ENCODE measurements around the gene MAP4K2. TPM values are rescaled to one million over a fixed set of nuclear protein-coding genes. Genes with fewer than 3 reads are reported as not detected.

MAP4K2 gene
- 21.4 TPM for total RNA-seq (2013)
- polyA plus RNA-seq = 10 to 100 TPM in 2 of 3 donors, 1 to 10 TPM in 1; 9.9 to 38.0 (median 12.6) TPM
- polyA minus RNA-seq = 16.1 and 27.6 TPM in 2 replicates
- 2.8 to 31.4 (median 28.0) reads per million in 11 experiments for total RNA-seq

DNA sequence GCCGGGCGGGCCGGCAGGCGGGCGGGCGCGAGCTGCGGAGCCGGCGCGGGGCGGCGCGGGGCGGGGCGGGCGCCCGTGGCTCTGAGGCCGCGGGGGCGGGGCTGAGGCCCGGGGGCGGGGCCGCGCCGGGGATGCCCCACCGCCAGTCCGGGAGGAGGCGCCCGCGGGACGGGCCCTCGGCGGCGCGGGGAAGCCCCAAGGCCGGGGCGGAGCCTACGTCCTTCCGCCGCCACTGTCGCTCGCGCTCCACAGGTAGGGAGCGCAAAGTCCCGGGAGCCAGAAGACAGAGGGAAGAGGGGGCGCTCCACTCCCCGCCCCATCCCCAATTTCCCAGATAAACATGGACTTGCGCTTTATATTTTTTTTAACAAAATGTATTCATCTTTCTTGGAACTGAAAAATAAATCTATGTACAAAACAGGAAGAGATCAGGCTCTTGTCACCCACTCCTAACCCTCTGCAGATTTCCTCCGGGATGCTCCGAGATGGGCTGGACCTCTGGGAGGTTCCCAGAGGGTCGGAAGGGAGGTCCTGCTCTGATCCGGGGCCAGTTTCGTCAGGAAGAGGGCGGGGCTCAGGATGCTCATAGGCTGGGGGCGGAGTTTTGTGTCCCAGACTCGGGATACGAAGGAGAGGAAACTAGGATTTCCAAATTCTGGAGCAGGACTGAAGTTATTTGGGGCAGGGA is at the start of gene MAP4K2:
TSS of gene MAP4K2 (minus strand) at position 57 of the 688 bp plus-strand sequence. CDS start 65 bp downstream, outside the sequence.
- Mint-ChIP-seq H3K4me1 (peaks cover 49% of the 10 kb centered on the region), H3K36me3 (peaks cover 31 to 43% of the 10 kb centered on the region in 2 donors), H3K4me3 (peak within 1 kb of the TSS; percentile 87), H3K9me3 (no peaks in the 10 kb centered on the region), H3K27ac (peak within 1 kb of the TSS; percentile 92 to 98 (median 95)), H3K27me3 (ENCODE audit: low read depth in 3 of 3) (peaks cover 0 to 3% (median under 1%) of the 10 kb centered on the region in 3 donors)
- H3K9me3 ChIP-seq (replicated peaks in 1 of 2; ENCODE audit: control insufficient read depth in 1 of 2, insufficient read depth in 1 of 2, low read length in 2 of 2) = no peaks in the 10 kb centered on the region
- H3K4me1 ChIP-seq (ENCODE audit: control insufficient read depth in 1 of 2, insufficient read depth in 2 of 2, low read length in 2 of 2) = peaks cover 29 to 42% of the 10 kb centered on the region in 2 donors
- TF ChIP-seq, protein P1, sequence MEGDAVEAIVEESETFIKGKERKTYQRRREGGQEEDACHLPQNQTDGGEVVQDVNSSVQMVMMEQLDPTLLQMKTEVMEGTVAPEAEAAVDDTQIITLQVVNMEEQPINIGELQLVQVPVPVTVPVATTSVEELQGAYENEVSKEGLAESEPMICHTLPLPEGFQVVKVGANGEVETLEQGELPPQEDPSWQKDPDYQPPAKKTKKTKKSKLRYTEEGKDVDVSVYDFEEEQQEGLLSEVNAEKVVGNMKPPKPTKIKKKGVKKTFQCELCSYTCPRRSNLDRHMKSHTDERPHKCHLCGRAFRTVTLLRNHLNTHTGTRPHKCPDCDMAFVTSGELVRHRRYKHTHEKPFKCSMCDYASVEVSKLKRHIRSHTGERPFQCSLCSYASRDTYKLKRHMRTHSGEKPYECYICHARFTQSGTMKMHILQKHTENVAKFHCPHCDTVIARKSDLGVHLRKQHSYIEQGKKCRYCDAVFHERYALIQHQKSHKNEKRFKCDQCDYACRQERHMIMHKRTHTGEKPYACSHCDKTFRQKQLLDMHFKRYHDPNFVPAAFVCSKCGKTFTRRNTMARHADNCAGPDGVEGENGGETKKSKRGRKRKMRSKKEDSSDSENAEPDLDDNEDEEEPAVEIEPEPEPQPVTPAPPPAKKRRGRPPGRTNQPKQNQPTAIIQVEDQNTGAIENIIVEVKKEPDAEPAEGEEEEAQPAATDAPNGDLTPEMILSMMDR (IDR thresholded peaks at IDR 0.05) = no peak
- WGBS (ENCODE audit: insufficient coverage) = 0% methylated on average over 37 of the region's 58 CpGs
- H3K4me3 ChIP-seq (replicated peaks in 1 of 3; ENCODE audit: low read depth in 2 of 3, low read length in 3 of 3) = peak within 1 kb of the TSS; percentile 78 to 94 (median 82)
- intact Hi-C loops (cut with micrococcal nuclease) = no loop called here
- DNase-seq = peak; percentile 58 to 81 (median 79)
- H3K27me3 ChIP-seq (ENCODE audit: control insufficient read depth in 2 of 2, insufficient read depth in 2 of 2, low read length in 2 of 2) = no peaks in the 10 kb centered on the region
- no peaks in the 10 kb centered on the region for H4K20me1 ChIP-seq (ENCODE audit: insufficient read depth, low read length)
- H3K27ac ChIP-seq (ENCODE audit: low read depth in 1 of 2, low read length in 2 of 2) = peak within 1 kb of the TSS; percentile 80 to 84
- peak within 1 kb of the TSS; percentile 86 for H3K4me2 ChIP-seq (replicated peaks; ENCODE audit: extremely low read depth, low read length, poor library complexity, severe bottlenecking)
- peak within 1 kb of the TSS; percentile 78 for H2AFZ ChIP-seq (ENCODE audit: insufficient read depth, low read depth, low read length, poor library complexity, severe bottlenecking)
- H3K79me2 ChIP-seq (ENCODE audit: insufficient read depth, low read length) = peaks cover 6% of the 10 kb centered on the region
- H3K9ac ChIP-seq (ENCODE audit: insufficient read depth, low read length, poor library complexity, severe bottlenecking) = peak within 1 kb of the TSS; percentile 43
- peaks cover 13 to 52% of the 10 kb centered on the region in 2 donors for H3K36me3 ChIP-seq (replicated peaks in 1 of 2; ENCODE audit: control insufficient read depth in 1 of 2, insufficient read depth in 2 of 2, low read length in 2 of 2)

DNA sequence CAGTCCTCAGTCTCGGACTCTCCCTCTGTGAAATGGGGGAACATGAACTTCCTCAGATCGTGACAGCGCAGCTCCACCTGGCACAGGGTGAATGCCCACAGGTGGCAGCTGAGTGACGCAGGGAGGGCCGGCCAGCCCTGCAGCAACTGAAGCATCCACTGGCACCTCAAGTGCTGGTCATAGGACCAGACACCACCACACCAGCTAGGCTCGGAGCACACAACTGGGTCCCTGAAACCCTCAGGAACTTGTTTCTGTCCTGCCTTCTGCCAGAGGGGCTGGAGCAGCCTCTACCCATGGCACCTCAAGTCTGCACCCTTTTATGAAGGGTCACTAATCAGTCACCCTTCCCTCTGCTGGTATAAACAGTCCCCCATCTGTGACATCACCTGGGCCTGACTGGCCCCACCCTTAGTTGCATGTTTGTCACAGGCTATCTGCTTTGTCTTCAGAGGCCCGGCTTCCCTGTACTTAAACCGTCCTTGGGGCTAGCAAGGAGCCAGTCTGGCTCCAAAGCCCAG is 48.9 kb upstream of the MAP4K2 start:
- TF ChIP-seq, protein P1 (IDR thresholded peaks at IDR 0.05) = no peak
- peaks cover 48% of the 10 kb centered on the region for H4K20me1 ChIP-seq (ENCODE audit: insufficient read depth, low read length)
- H3K27ac Mint-ChIP-seq = peak overlapping the region in 4 of 7 donors; percentile 27 to 83 (median 34)
- no peak overlapping the region for H3K27ac ChIP-seq (ENCODE audit: low read depth in 1 of 2, low read length in 2 of 2)
- peaks cover 23 to 24% of the 10 kb centered on the region in 2 donors for H3K36me3 ChIP-seq (replicated peaks in 1 of 2; ENCODE audit: control insufficient read depth in 1 of 2, insufficient read depth in 2 of 2, low read length in 2 of 2)
- H3K4me2 ChIP-seq (replicated peaks; ENCODE audit: extremely low read depth, low read length, poor library complexity, severe bottlenecking) = no peak overlapping the region
- H3K27me3 ChIP-seq (ENCODE audit: control insufficient read depth in 2 of 2, insufficient read depth in 2 of 2, low read length in 2 of 2) = no peaks in the 10 kb centered on the region
- H3K4me1 Mint-ChIP-seq = peaks cover 85% of the 10 kb centered on the region
- H3K4me3 Mint-ChIP-seq = peak overlapping the region in 1 of 2 donors; percentile 46
- no peaks in the 10 kb centered on the region for H3K9me3 ChIP-seq (replicated peaks in 1 of 2; ENCODE audit: control insufficient read depth in 1 of 2, insufficient read depth in 1 of 2, low read length in 2 of 2)
- peaks cover 72 to 88% of the 10 kb centered on the region in 2 donors for H3K4me1 ChIP-seq (ENCODE audit: control insufficient read depth in 1 of 2, insufficient read depth in 2 of 2, low read length in 2 of 2)
- intact Hi-C loops (cut with micrococcal nuclease) = no loop called here
- no peak overlapping the region for H3K4me3 ChIP-seq (replicated peaks in 1 of 3; ENCODE audit: low read depth in 2 of 3, low read length in 3 of 3)
- 85% methylated on average over 8 of the region's 8 CpGs for WGBS (ENCODE audit: insufficient coverage)
- H2AFZ ChIP-seq (ENCODE audit: insufficient read depth, low read depth, low read length, poor library complexity, severe bottlenecking) = no peak overlapping the region
- DNase-seq = peak in 1 of 3 donors; percentile 50
- H3K79me2 ChIP-seq (ENCODE audit: insufficient read depth, low read length) = peaks cover 22% of the 10 kb centered on the region
- peaks cover 0 to 2% (median 0%) of the 10 kb centered on the region in 7 donors for H3K9me3 Mint-ChIP-seq
- peaks cover 0 to 12% (median 6%) of the 10 kb centered on the region in 3 donors for H3K27me3 Mint-ChIP-seq (ENCODE audit: low read depth in 3 of 3)
- no peak overlapping the region for H3K9ac ChIP-seq (ENCODE audit: insufficient read depth, low read length, poor library complexity, severe bottlenecking)
- H3K36me3 Mint-ChIP-seq = peaks cover 53 to 54% of the 10 kb centered on the region in 2 donors

Data from CD14-positive monocyte (primary cell).